Colonic mucosa (tissue), 4 donors: ENCODE data around the gene PHF23. TPM values are rescaled to one million over a fixed set of nuclear protein-coding genes. Genes with fewer than 3 reads are reported as not detected.

Experiments used
- DNase-seq: peaks from one replicate; pipeline ENCODE4 v3.0.0-alpha.2; 2020
- H3K27ac ChIP-seq: fragments of 200-600 bp; one replicate; pipeline ENCODE4 v1.8.0; 2021
- H3K27me3 ChIP-seq: fragments of 200-600 bp; one replicate; pipeline ENCODE4 v1.8.0; 2021
- H3K36me3 ChIP-seq: fragments of 200-600 bp; one replicate; pipeline ENCODE4 v1.8.0; 2021
- H3K4me1 ChIP-seq: fragments of 200-600 bp; one replicate; pipeline ENCODE4 v1.8.0; 2021; ENCODE audit warnings: mild to moderate bottlenecking
- H3K4me3 ChIP-seq: fragments of 200-600 bp; one replicate; pipeline ENCODE4 v1.8.0; 2021
- H3K9ac ChIP-seq, 2 donors: one replicate each; pipeline ENCODE4 v1.7.0; 2013; ENCODE audit warnings: control low read depth in 2 of 2, low read depth in 2 of 2, low read length in 2 of 2
- H3K9me3 ChIP-seq: fragments of 200-600 bp; one replicate; pipeline ENCODE4 v1.8.0; 2021
- intact Hi-C: fragments of 100-400 bp; cut with DNase I; formaldehyde crosslinking; loops from one replicate; pipeline ENCODE4 v1.14.1; 2022
- total RNA-seq, 2 donors: library from RNA; stranded (reverse); fragmentation: NEBNext Ultra II Directional in 1 of 2; extraction: Animal tissue kit (Norgen Biotek cat#: 25700) in 1 of 2; gene quantifications; one replicate each; pipeline ENCODE4 v1.2.1, GENCODE V29; 2021
- TF ChIP-seq, protein P1 (sequence below): fragments of 200-600 bp; IDR thresholded peaks from one replicate; pipeline ENCODE4 v1.8.0; 2022; ENCODE audit warnings: antibody characterized with exemption, mild to moderate bottlenecking
- donor health status: healthy.
- donor health status: DM: no; HTN: no; CAD: no.
- donor health status: DM: no; HTN: no; CAD: no.

The PHF23 gene
- total RNA-seq, 2 donors from 2014 or later, result 29.8 to 38.6 TPM

DNA sequence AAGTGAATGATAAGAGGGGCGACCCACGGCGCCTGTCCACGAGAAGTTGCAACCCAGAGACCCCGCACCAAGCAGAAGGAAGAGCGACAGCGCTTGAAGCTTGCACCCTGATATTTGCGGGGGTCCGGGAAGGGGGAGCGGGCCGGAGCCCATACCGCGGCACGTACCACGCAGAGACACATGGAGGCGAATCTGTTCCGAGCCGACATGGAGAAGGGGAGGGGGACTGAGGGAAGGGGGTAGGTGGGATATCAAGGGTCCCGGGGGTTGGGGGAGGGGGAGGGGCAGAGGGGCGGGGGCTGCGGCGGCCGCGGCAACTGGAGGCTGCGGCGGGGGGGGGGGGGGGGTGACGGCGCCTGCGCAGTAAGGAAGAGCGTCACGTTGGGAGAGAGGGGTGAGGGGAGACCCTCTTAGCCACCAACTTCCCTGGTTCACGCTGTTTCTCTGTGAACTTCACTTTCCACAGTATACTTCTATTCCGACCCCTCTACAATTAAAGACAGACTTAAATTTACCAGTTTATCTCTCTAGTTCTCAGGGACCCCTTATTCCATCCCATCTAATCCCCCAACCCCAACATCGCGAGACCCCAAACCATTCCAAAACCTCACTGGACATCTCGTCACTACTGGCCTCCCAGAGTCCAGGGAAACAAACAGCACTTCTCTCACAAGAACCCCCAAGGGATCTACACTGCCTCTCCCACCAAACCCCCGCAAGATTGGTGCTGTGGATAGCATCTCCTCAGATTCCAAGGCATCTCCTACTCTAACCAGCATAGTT lies 27.6 kb downstream of the PHF23 start:
- TF ChIP-seq, protein P1, sequence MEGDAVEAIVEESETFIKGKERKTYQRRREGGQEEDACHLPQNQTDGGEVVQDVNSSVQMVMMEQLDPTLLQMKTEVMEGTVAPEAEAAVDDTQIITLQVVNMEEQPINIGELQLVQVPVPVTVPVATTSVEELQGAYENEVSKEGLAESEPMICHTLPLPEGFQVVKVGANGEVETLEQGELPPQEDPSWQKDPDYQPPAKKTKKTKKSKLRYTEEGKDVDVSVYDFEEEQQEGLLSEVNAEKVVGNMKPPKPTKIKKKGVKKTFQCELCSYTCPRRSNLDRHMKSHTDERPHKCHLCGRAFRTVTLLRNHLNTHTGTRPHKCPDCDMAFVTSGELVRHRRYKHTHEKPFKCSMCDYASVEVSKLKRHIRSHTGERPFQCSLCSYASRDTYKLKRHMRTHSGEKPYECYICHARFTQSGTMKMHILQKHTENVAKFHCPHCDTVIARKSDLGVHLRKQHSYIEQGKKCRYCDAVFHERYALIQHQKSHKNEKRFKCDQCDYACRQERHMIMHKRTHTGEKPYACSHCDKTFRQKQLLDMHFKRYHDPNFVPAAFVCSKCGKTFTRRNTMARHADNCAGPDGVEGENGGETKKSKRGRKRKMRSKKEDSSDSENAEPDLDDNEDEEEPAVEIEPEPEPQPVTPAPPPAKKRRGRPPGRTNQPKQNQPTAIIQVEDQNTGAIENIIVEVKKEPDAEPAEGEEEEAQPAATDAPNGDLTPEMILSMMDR, result no peak
- Histone ChIP-seq H3K4me3 (no peak overlapping the region), H3K27ac (no peak overlapping the region), H3K4me1 (no peaks in the 10 kb centered on the region), H3K9ac (no peak overlapping the region), H3K27me3 (no peaks in the 10 kb centered on the region), H3K9me3 (no peaks in the 10 kb centered on the region), H3K36me3 (no peaks in the 10 kb centered on the region)
- intact Hi-C loops, result no loop called here
- DNase-seq, result no peak

DNA sequence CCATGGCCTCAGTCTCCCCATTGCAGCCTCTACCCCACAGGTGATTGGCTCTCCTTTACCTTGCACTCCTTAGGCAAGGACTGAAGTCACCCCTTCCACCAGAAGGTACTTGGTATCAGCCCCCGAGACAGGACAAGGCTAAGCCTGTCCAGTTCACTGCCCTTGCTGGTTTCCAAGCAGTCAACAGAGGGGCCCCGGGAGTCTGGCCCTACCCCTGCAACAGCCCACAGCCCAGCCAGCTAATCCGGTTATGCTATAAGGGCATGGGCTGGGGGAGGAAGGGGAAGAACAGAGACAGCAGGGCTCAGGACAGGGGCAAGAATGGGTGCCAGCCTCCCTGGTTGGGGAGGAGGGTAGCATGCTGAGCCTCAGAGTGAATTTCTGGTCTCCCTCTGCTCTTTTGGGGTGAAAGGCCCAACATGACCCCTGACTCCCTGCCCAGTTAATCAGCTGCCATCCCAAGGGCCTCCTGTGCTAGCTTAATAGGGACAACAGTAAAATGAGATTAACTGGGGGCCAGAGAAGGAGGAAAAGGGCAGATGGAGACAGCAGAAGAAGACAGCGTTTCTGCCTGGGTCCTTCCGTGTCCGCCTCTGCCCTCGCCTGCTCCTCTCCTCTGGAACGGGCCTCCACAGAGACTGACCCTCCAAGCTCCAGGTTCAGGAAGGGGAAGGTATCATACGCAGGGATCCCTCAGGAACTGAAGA lies 30.4 kb downstream of the PHF23 start:
- H3K9ac ChIP-seq, result no peak overlapping the region
- no peaks in the 10 kb centered on the region for H3K4me1 ChIP-seq
- H3K27me3 ChIP-seq, result no peaks in the 10 kb centered on the region
- intact Hi-C loops, result no loop called here
- TF ChIP-seq, protein P1, result no peak
- no peaks in the 10 kb centered on the region for H3K36me3 ChIP-seq
- no peak for DNase-seq
- H3K9me3 ChIP-seq, result no peaks in the 10 kb centered on the region
- no peak overlapping the region for H3K4me3 ChIP-seq
- H3K27ac ChIP-seq, result no peak overlapping the region

DNA sequence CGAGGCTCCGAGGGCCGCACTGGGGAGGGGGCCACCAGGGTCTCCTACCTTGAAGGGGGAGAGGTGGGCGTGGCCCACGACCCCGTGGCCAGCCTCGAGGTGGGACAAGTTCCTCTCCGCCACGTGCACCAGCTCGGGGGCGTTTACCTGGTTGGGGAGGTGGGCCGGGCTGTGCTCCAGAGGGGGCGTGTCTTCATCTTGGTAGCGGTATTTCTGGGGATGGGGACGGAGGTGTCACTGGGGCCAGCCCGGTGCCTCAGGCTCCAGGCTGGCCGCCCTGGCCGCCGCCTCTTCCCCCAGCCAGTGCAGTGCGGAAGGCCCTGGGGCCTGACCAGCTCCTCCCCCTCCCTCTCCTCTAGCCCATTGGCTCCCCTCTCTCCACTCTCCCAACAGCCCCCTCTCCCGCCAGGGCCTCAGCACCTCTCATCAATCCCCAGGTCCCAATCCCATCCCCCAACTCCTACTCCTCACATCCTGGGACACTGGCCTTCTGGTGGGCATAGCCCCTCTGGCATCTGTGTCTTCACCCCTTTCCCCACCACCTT lies 31.2 kb downstream of the PHF23 start:
- no peak for DNase-seq
- Histone ChIP-seq H3K27ac (no peak overlapping the region), H3K27me3 (no peaks in the 10 kb centered on the region), H3K9ac (no peak overlapping the region), H3K9me3 (no peaks in the 10 kb centered on the region), H3K36me3 (no peaks in the 10 kb centered on the region), H3K4me3 (no peak overlapping the region), H3K4me1 (no peaks in the 10 kb centered on the region)
- intact Hi-C loops, result no loop called here
- TF ChIP-seq, protein P1, result no peak

DNA sequence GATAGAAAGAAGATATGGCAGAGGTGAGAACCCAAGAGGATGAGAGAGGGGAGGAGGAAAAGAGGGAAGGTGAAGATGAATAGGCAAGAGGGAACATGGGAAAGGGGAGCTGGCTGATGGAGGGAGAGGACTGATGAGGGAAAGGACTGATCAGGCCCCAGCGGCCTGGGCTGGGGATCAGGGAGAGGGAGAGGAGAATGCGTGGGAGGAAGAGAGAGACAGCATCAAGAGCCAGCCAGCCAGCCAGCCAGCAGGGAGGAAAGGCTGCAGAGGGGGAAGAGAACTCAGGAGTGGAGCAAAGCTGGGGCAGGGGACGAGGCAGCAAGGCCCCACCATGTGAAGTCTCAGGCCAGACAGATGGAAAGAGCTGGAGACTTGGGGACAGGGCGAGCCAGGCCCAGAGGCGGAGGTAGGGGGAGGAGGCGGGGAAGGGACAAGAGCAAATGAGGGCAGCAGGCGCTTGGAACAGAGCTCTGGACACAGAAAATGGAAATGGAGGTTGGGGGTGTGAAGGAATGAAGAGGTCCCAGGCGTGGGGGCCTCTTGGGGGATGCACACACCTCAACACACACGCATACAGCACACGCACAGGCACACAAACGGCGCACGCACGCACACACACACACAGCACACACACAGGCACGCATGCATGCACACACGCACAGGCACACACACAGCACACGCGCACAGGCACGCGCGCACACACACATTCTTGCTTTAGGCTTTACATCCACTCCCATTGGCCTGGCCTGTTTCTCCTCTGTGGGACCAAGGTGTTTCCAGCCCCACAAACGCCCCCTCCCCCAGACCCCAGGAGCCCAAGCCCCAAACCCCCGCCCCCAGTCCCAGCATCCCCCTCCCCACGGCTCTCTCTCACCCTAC lies 31.9 kb downstream of the PHF23 start:
- DNase-seq, result no peak
- Histone ChIP-seq H3K9me3 (no peaks in the 10 kb centered on the region), H3K27me3 (no peaks in the 10 kb centered on the region), H3K9ac (no peak overlapping the region), H3K4me3 (no peak overlapping the region), H3K27ac (no peak overlapping the region), H3K36me3 (no peaks in the 10 kb centered on the region), H3K4me1 (no peaks in the 10 kb centered on the region)
- intact Hi-C loops, result no loop called here
- TF ChIP-seq, protein P1, result no peak

DNA sequence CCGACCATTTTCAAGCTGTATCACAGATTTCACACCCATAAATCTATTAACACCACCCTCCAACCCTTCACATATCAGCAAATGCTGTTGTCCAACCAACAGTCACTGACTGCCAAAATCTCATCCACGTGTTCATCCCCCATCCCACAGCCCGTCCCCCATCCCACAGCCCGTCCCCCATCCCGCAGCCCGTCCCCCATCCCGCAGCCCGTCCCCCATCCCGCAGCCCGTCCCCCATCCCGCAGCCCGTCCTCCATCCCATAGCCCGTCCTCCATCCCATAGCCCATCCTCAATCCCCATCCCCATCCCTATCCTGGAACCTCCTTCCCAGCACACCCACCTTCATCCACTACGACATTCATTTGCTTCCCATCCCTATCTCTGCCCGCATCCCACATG lies 33.7 kb downstream of the PHF23 start:
- no peaks in the 10 kb centered on the region for H3K36me3 ChIP-seq
- no peak for DNase-seq
- H3K4me3 ChIP-seq, result no peak overlapping the region
- H3K27ac ChIP-seq, result no peak overlapping the region
- no peaks in the 10 kb centered on the region for H3K9me3 ChIP-seq
- TF ChIP-seq, protein P1, result no peak
- intact Hi-C loops, result no loop called here
- H3K27me3 ChIP-seq, result no peaks in the 10 kb centered on the region
- H3K4me1 ChIP-seq, result no peaks in the 10 kb centered on the region
- H3K9ac ChIP-seq, result peak overlapping the region in 1 of 2 donors; percentile 57
